Fibroblast of the conjunctiva (primary cell): Measurements from ENCODE around the gene RARS1.

Experiments used
- DNase-seq: peaks from one replicate; pipeline ENCODE4 v3.0.0-alpha.2; 2010; ENCODE audit warnings: low read depth

The RARS1 gene

DNA sequence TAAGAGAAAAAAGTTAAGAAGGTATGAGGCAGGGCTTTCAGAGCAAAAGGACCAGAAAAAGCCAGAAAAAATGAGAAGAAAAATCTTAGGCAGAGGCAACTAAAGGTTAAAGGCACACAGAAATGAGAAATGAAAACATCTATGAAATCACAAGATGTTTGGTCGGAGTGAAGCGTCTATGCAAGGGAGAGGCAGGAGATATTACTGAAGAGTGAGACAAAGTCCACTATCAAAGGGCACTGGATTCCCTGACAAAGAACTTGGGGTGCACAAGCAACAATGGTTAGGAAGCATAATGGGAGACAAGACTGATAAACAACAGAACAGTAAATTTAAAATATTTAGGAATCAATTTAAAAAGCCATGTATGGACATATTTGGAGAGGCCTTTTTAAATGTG, 76.0 kb downstream of the RARS1 start:
- DNase-seq: no peak

DNA sequence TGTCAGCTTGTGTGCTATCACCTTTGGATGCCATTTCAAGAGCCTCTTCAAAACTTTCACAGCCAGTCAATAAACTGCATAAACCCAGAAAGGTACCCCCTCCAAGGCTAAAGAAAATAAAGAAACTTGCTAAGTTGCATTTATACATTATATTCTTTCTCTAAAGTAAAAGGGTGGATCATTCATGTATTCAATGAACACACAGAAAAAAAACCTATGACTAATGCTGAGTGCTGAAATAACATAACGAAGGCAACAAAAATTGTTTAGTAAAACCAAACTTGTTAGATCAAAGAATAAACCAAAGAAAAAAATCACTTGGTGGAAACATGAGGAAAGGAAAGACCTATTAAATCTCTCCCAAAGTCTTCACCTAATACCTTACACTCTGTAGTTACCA, 77.7 kb downstream of the RARS1 start:
- DNase-seq: no peak

DNA sequence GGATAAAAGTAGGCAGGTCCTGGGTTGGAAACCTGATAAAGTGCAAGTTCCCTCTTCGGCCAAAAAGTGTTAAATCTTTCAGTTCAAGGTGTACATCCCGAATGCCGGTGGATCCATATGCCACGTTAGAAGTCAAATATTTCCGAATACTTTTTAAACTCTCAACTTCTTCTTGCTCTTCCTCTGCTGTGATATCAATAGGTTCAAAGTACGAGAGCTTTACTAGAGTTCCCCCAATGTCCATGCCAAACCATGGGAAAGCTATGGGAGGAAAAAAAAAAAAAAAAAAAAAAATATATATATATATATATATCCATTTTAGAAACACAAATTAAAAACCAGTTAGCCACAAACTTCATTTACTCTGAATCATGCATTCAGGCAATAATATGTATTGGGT, 82.5 kb downstream of the RARS1 start:
- no peak for DNase-seq
